T-helper 1 cell treated with Interleukin-12 subunit alpha and Interleukin-12 subunit beta and Interleukin-4 antibody, amounts not matched to agents 30 ng/mL and 1 ng/mL, for 36 hours (primary cell): ENCODE results near the gene SHANK1. TPM values are rescaled to one million over a fixed set of nuclear protein-coding genes. Genes with fewer than 3 reads are reported as not detected.
"Not testable (repeated sequence)": the region's sequence is repeated elsewhere in the genome, so short reads cannot be mapped to it uniquely, and the experiment has no call there.

Experiments
- intact Hi-C: fragments of 100-400 bp; cut with micrococcal nuclease; formaldehyde crosslinking; loops from one replicate; pipeline ENCODE4 v1.15.1; 2024
- total RNA-seq: library from RNA; stranded (reverse); gene quantifications from 2 replicates; pipeline ENCODE4 v1.2.3, GENCODE V29; 2022

Gene SHANK1
- not detected in 2 replicates for total RNA-seq

GRCh38 chr19:50719566-50719965, at the start of gene SHANK1:
SHANK1 (minus strand) TSS chr19:50719802; CDS start chr19:50716919, 2,883 bp downstream.
- intact Hi-C loops = no loop called here

GRCh38 chr19:50768277-50768676, 48.7 kb upstream of the SHANK1 start:
- intact Hi-C loops = no loop called here

- intact Hi-C loops = not testable (repeated sequence)
These were observed 47.7 kb upstream of the SHANK1 start for GRCh38 chr19:50767263-50767662.

- intact Hi-C loops = not testable (repeated sequence)
These were observed 47.1 kb upstream of the SHANK1 start for GRCh38 chr19:50766746-50767145.

- intact Hi-C loops = no loop called here
These were observed 44.8 kb upstream of the SHANK1 start for GRCh38 chr19:50764409-50764808.

- intact Hi-C loops = not testable (repeated sequence)
These were observed 43.9 kb upstream of the SHANK1 start for GRCh38 chr19:50763521-50763920.

- intact Hi-C loops = not testable (repeated sequence)
These were observed 41.9 kb upstream of the SHANK1 start for GRCh38 chr19:50761501-50761900.

- intact Hi-C loops = no loop called here
These were observed 40.3 kb upstream of the SHANK1 start for GRCh38 chr19:50759886-50760285.

- intact Hi-C loops = not testable (repeated sequence)
These were observed 39.5 kb upstream of the SHANK1 start for GRCh38 chr19:50759076-50759475.

- intact Hi-C loops = not testable (repeated sequence)
These were observed 38.0 kb upstream of the SHANK1 start for GRCh38 chr19:50757624-50758023.

GRCh38 chr19:50756244-50756643, 36.6 kb upstream of the SHANK1 start:
- intact Hi-C loops = not testable (repeated sequence)

GRCh38 chr19:50753879-50754278, 34.3 kb upstream of the SHANK1 start:
- intact Hi-C loops = no loop called here

GRCh38 chr19:50750010-50750409, 30.4 kb upstream of the SHANK1 start:
- intact Hi-C loops = no loop called here

GRCh38 chr19:50749490-50749889, 29.9 kb upstream of the SHANK1 start:
- intact Hi-C loops = no loop called here

- intact Hi-C loops = not testable (repeated sequence)
These were observed 27.5 kb upstream of the SHANK1 start for GRCh38 chr19:50747141-50747540.

- intact Hi-C loops = no loop called here
These were observed 25.6 kb upstream of the SHANK1 start for GRCh38 chr19:50745221-50745620.

GRCh38 chr19:50743537-50743936, 23.9 kb upstream of the SHANK1 start:
- intact Hi-C loops = no loop called here

- intact Hi-C loops = no loop called here
These were observed 21.8 kb upstream of the SHANK1 start for GRCh38 chr19:50741179-50741933.

GRCh38 chr19:50739914-50740426, 20.4 kb upstream of the SHANK1 start:
- intact Hi-C loops = no loop called here

- intact Hi-C loops = no loop called here
These were observed 19.7 kb upstream of the SHANK1 start for GRCh38 chr19:50739132-50739913.

- intact Hi-C loops = no loop called here
These were observed 16.7 kb upstream of the SHANK1 start for GRCh38 chr19:50736338-50736737.

- intact Hi-C loops = no loop called here
These were observed 16.3 kb upstream of the SHANK1 start for GRCh38 chr19:50735869-50736268.
